ENCODE results near the gene BRD3.
"Not testable (repeated sequence)": the region's sequence is repeated elsewhere in the genome, so short reads cannot be mapped to it uniquely, and the experiment has no call there.

BRD3 gene

GRCh38 chr9:133991214-133991921 is 76.5 kb downstream of the BRD3 start:
- no peak for DNase-seq

- no peak for DNase-seq
Observed at GRCh38 chr9:133990366-133991213, 77.2 kb downstream of the BRD3 start.

GRCh38 chr9:133989625-133990365 is 78.0 kb downstream of the BRD3 start:
- DNase-seq: no peak

- DNase-seq: not testable (repeated sequence)
Observed at GRCh38 chr9:133988771-133989170, 79.1 kb downstream of the BRD3 start.

- DNase-seq: no peak
Observed at GRCh38 chr9:133987946-133988665, 79.7 kb downstream of the BRD3 start.

- no peak for DNase-seq
Observed at GRCh38 chr9:133987446-133987788, 80.4 kb downstream of the BRD3 start.

- no peak for DNase-seq
Observed at GRCh38 chr9:133986774-133987445, 80.9 kb downstream of the BRD3 start.

- DNase-seq: no peak
Observed at GRCh38 chr9:133986061-133986460, 81.8 kb downstream of the BRD3 start.

GRCh38 chr9:133982971-133983720 is 84.7 kb downstream of the BRD3 start:
- DNase-seq: no peak

GRCh38 chr9:133981958-133982681 is 85.7 kb downstream of the BRD3 start:
- no peak for DNase-seq

GRCh38 chr9:133981589-133981957 is 86.3 kb downstream of the BRD3 start:
- no peak for DNase-seq

- no peak for DNase-seq
Observed at GRCh38 chr9:133980864-133981588, 86.8 kb downstream of the BRD3 start.
